NB4 (cell line): ENCODE results near the gene SCAP.

Experiments
- MAX ChIP-seq: IDR thresholded peaks from 2 replicates; pipeline ENCODE4 v1.6.1; 2011; ENCODE audit warnings: low read depth, low read length
- POLR2A ChIP-seq: IDR thresholded peaks from 2 replicates; pipeline ENCODE4 v1.6.1; 2011; ENCODE audit warnings: mild to moderate bottlenecking; ENCODE audit not compliant: insufficient read length; ENCODE audit errors: extremely low read depth
- TF ChIP-seq, protein P1 (sequence below): IDR thresholded peaks from one replicate; pipeline ENCODE4 v1.5.1; 2012; ENCODE audit warnings: low read depth, low read length

- TF ChIP-seq POLR2A, result no peak
- TF ChIP-seq, protein P1, sequence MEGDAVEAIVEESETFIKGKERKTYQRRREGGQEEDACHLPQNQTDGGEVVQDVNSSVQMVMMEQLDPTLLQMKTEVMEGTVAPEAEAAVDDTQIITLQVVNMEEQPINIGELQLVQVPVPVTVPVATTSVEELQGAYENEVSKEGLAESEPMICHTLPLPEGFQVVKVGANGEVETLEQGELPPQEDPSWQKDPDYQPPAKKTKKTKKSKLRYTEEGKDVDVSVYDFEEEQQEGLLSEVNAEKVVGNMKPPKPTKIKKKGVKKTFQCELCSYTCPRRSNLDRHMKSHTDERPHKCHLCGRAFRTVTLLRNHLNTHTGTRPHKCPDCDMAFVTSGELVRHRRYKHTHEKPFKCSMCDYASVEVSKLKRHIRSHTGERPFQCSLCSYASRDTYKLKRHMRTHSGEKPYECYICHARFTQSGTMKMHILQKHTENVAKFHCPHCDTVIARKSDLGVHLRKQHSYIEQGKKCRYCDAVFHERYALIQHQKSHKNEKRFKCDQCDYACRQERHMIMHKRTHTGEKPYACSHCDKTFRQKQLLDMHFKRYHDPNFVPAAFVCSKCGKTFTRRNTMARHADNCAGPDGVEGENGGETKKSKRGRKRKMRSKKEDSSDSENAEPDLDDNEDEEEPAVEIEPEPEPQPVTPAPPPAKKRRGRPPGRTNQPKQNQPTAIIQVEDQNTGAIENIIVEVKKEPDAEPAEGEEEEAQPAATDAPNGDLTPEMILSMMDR, result no peak
- no peak for TF ChIP-seq MAX
Measured at GRCh38 chr3:47425959-47426358, 49.8 kb downstream of the SCAP start.
